Prostate gland (tissue), 2 donors: ENCODE measurements around the gene TWSG1.
"Not testable (repeated sequence)": the region's sequence is repeated elsewhere in the genome, so short reads cannot be mapped to it uniquely, and the experiment has no call there.

Source experiments
- CTCF ChIP-seq, 4 experiments: fragments of 200-600 bp in 2 of 4; fragments of 450-650 bp in 2 of 4; sonication (generic) in 2 of 4; IDR thresholded peaks; 1 replicate in 3 of 4; 2 replicates in 1 of 4; pipeline ENCODE4 v1.5.1; 2016 to 2019; ENCODE audit warnings: antibody characterized with exemption in 4 of 4, mild to moderate bottlenecking in 2 of 4, moderate library complexity in 2 of 4
- POLR2A ChIP-seq: fragments of 450-650 bp; IDR thresholded peaks from one replicate; pipeline ENCODE4 v1.6.1; 2016; ENCODE audit warnings: antibody characterized with exemption, mild to moderate bottlenecking
- POLR2AphosphoS5 ChIP-seq: sonication (generic); formaldehyde crosslinking; IDR thresholded peaks from one replicate; pipeline ENCODE4 v1.6.1; 2017; ENCODE audit warnings: antibody characterized with exemption

GRCh38 chr18:9430315-9430714 lies 95.7 kb downstream of the TWSG1 start:
- not testable (repeated sequence) for TF ChIP-seq POLR2AphosphoS5; CTCF (IDR thresholded peaks at IDR 0.05); POLR2A
